H9 (cell line): ENCODE data around the gene ADA. TPM values are rescaled to one million over a fixed set of nuclear protein-coding genes. Genes with fewer than 3 reads are reported as not detected.

Experiments
- DNase-seq: peaks from one replicate; pipeline ENCODE4 v3.0.0-alpha.2; 2017
- H2AFZ ChIP-seq: one replicate; pipeline ENCODE4 v1.6.1; 2013; ENCODE audit warnings: mild to moderate bottlenecking, low read length, control low read depth, moderate library complexity
- H2AK5ac ChIP-seq: 2 replicates; pipeline ENCODE4 v1.6.1; 2013; ENCODE audit warnings: low read length, control low read depth, mixed read lengths; ENCODE audit not compliant: insufficient read length
- H2BK120ac ChIP-seq: one replicate; pipeline ENCODE4 v1.6.1; 2013; ENCODE audit warnings: low read depth, mild to moderate bottlenecking, low read length, control low read depth, inconsistent platforms; ENCODE audit not compliant: poor library complexity, severe bottlenecking
- H2BK12ac ChIP-seq: 2 replicates; pipeline ENCODE4 v1.6.1; 2013; ENCODE audit warnings: low read length, control low read depth, mixed read lengths, low read depth; ENCODE audit not compliant: insufficient read length
- H2BK15ac ChIP-seq: 2 replicates; pipeline ENCODE4 v1.6.1; 2013; ENCODE audit warnings: low read depth, low read length, control low read depth
- H2BK20ac ChIP-seq: one replicate; pipeline ENCODE4 v1.6.1; 2013; ENCODE audit warnings: low read depth, mild to moderate bottlenecking, low read length, control low read depth, inconsistent platforms; ENCODE audit not compliant: poor library complexity, severe bottlenecking
- H2BK5ac ChIP-seq: 2 replicates; pipeline ENCODE4 v1.6.1; 2013; ENCODE audit warnings: low read length, control low read depth, mixed read lengths; ENCODE audit not compliant: insufficient read length
- H3K14ac ChIP-seq: 2 replicates; pipeline ENCODE4 v1.6.1; 2013; ENCODE audit warnings: low read length, control low read depth; ENCODE audit not compliant: insufficient read depth
- H3K18ac ChIP-seq: 2 replicates; pipeline ENCODE4 v1.6.1; 2013; ENCODE audit warnings: low read depth, mild to moderate bottlenecking, mixed read lengths, low read length, control low read depth; ENCODE audit not compliant: insufficient read length
- H3K23ac ChIP-seq: 2 replicates; pipeline ENCODE4 v1.6.1; 2013; ENCODE audit warnings: low read length, control low read depth, mixed read lengths, low read depth; ENCODE audit not compliant: insufficient read length
- H3K23me2 ChIP-seq: 2 replicates; pipeline ENCODE4 v1.6.1; 2013; ENCODE audit warnings: low read depth, mild to moderate bottlenecking, mixed read lengths, low read length, control low read depth; ENCODE audit not compliant: insufficient read length, poor library complexity, severe bottlenecking
- H3K27ac ChIP-seq: 2 replicates; pipeline ENCODE4 v1.5.1; 2013; ENCODE audit warnings: low read length, control low read depth, mixed read lengths, low read depth; ENCODE audit not compliant: insufficient read length
- H3K27me3 ChIP-seq: 2 replicates; pipeline ENCODE4 v1.6.1; 2013; ENCODE audit warnings: low read length, control low read depth, inconsistent platforms; ENCODE audit not compliant: insufficient read depth
- H3K4ac ChIP-seq: 2 replicates; pipeline ENCODE4 v1.6.1; 2013; ENCODE audit warnings: low read depth, mild to moderate bottlenecking, control low read depth, inconsistent platforms, low read length, moderate library complexity
- H3K4me1 ChIP-seq: 2 replicates; pipeline ENCODE4 v1.6.1; 2013; ENCODE audit warnings: low read length, control low read depth, inconsistent platforms; ENCODE audit not compliant: insufficient read depth
- H3K4me2 ChIP-seq: 2 replicates; pipeline ENCODE4 v1.6.1; 2013; ENCODE audit warnings: low read length, control low read depth, mixed read lengths; ENCODE audit not compliant: insufficient read length, insufficient read depth
- H3K56ac ChIP-seq: 2 replicates; pipeline ENCODE4 v1.6.1; 2013; ENCODE audit warnings: low read depth, mild to moderate bottlenecking, mixed read lengths, low read length, control low read depth; ENCODE audit not compliant: insufficient read length
- H3K79me1 ChIP-seq: 2 replicates; pipeline ENCODE4 v1.6.1; 2013; ENCODE audit warnings: low read depth, mild to moderate bottlenecking, moderate library complexity, low read length, control low read depth, inconsistent platforms; ENCODE audit not compliant: insufficient read depth, poor library complexity, severe bottlenecking
- H3K79me2 ChIP-seq: 2 replicates; pipeline ENCODE4 v1.6.1; 2013; ENCODE audit warnings: low read length, control low read depth, inconsistent platforms; ENCODE audit not compliant: insufficient read depth
- H3K9ac ChIP-seq: 2 replicates; pipeline ENCODE4 v1.6.1; 2013; ENCODE audit warnings: low read length, control low read depth, mixed read lengths; ENCODE audit not compliant: insufficient read length; ENCODE audit errors: extremely low read depth
- H3K9me3 ChIP-seq: one replicate; pipeline ENCODE4 v1.6.1; 2013; ENCODE audit warnings: low read depth, low read length, inconsistent platforms; ENCODE audit not compliant: control insufficient read depth
- H3T11ph ChIP-seq: one replicate; pipeline ENCODE4 v1.6.1; 2013; ENCODE audit warnings: mild to moderate bottlenecking, low read length, control low read depth, inconsistent platforms
- H4K20me1 ChIP-seq: one replicate; pipeline ENCODE4 v1.6.1; 2013; ENCODE audit not compliant: control insufficient read depth, insufficient read length, insufficient read depth
- H4K5ac ChIP-seq: 2 replicates; pipeline ENCODE4 v1.6.1; 2013; ENCODE audit warnings: low read depth, mild to moderate bottlenecking, mixed read lengths, low read length, control low read depth; ENCODE audit not compliant: insufficient read length
- H4K8ac ChIP-seq: replicated peaks from 2 replicates; pipeline ENCODE4 v1.6.1; 2013; ENCODE audit warnings: low read length, control low read depth, mixed read lengths, low read depth; ENCODE audit not compliant: insufficient read length
- H4K91ac ChIP-seq: 2 replicates; pipeline ENCODE4 v1.6.1; 2013; ENCODE audit warnings: low read depth, mild to moderate bottlenecking, moderate library complexity, mixed read lengths, low read length, control low read depth; ENCODE audit not compliant: insufficient read length
- H3K27ac Mint-ChIP-seq, 3 experiments: 2 replicates in 2 of 3; 3 replicates in 1 of 3; pipeline ENCODE4 v1.8.0; 2020 to 2021; ENCODE audit warnings: mixed read lengths in 3 of 3, mild to moderate bottlenecking in 1 of 3, moderate library complexity in 1 of 3
- H3K27me3 Mint-ChIP-seq: 2 replicates; pipeline ENCODE4 v1.8.0; 2021; ENCODE audit warnings: low read depth, mild to moderate bottlenecking, moderate library complexity, mixed read lengths
- H3K36me3 Mint-ChIP-seq, 3 experiments: 2 replicates in 2 of 3; 3 replicates in 1 of 3; pipeline ENCODE4 v1.8.0; 2020 to 2021; ENCODE audit warnings: low read depth in 3 of 3, mixed read lengths in 3 of 3; ENCODE audit not compliant: insufficient read depth in 1 of 3
- H3K4me1 Mint-ChIP-seq, 2 experiments: 2 replicates each; pipeline ENCODE4 v1.8.0; 2020; ENCODE audit warnings: mixed read lengths in 2 of 2
- H3K4me3 Mint-ChIP-seq, 2 experiments: 2 replicates in 1 of 2; 3 replicates in 1 of 2; pipeline ENCODE4 v1.8.0; 2020 to 2021; ENCODE audit warnings: mild to moderate bottlenecking in 2 of 2, mixed read lengths in 2 of 2, moderate library complexity in 1 of 2
- H3K9me3 Mint-ChIP-seq, 2 experiments: 2 replicates in 1 of 2; 3 replicates in 1 of 2; pipeline ENCODE4 v1.8.0; 2020; ENCODE audit warnings: mild to moderate bottlenecking in 2 of 2, mixed read lengths in 2 of 2, moderate library complexity in 1 of 2
- CTCF ChIP-seq: fragments of 200-600 bp; sonication (generic); conservative IDR thresholded peaks from 3 replicates; pipeline ENCODE4 v1.8.0; 2021; ENCODE audit warnings: antibody characterized with exemption, mild to moderate bottlenecking
- WGBS: extraction: QIAGEN DNeasy Blood & Tissue Kit; methylation state at CpG from one replicate; pipeline ENCODE4 v1.1.7; 2013; ENCODE audit warnings: missing lambda C conversion rate, low lambda C conversion rate, mixed read lengths; ENCODE audit not compliant: insufficient read length; ENCODE audit errors: extremely low coverage; 5-methylcytosine and 5-hydroxymethylcytosine counted together
- total RNA-seq: library from RNA; stranded (reverse); gene quantifications from 2 replicates; pipeline ENCODE4 v1.2.1, GENCODE V29; 2021

ADA gene
- total RNA-seq, 1 experiment from 2014 or later = 22.0 TPM

DNA sequence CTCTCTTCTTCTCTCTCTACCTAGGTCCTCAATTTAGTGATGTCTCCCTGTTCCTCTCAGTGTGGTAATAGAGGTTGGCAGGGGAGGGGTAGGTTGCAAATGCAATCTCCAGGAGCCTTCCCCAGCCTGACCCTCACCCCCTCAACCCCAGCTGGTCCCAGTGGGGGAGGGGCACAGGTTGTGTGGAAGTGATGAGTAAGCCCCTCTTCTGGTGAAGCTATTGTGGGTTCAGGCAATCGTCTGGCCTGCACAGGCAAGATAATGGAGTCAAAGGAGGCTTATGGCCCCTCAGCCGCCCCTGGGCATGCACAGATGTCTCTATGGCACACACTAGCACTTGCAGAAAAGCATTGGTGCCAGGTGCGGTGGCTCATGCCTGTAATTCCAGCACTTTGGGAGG lies 10.8 kb upstream of the ADA start:
- H3K79me2 ChIP-seq = no peaks in the 10 kb centered on the region
- H3K9me3 ChIP-seq = no peaks in the 10 kb centered on the region
- no peak overlapping the region for H2BK5ac ChIP-seq
- no peak overlapping the region for H3K27ac ChIP-seq
- H3K4me1 ChIP-seq = no peaks in the 10 kb centered on the region
- no peak overlapping the region for H2AK5ac ChIP-seq
- no peak overlapping the region for H4K8ac ChIP-seq
- no peak overlapping the region for H2BK120ac ChIP-seq
- no peak overlapping the region for H3K23ac ChIP-seq
- no peak overlapping the region for H3K9ac ChIP-seq
- no peak overlapping the region for H2BK20ac ChIP-seq
- H2BK15ac ChIP-seq = no peak overlapping the region
- H3K27me3 ChIP-seq = no peaks in the 10 kb centered on the region
- no peak overlapping the region for H2AFZ ChIP-seq
- H4K5ac ChIP-seq = no peak overlapping the region
- Mint-ChIP-seq H3K27ac (no peak overlapping the region; a peak in 1 of 7 replicates), H3K4me1 (peaks cover 4 to 5% of the 10 kb centered on the region in 2 experiments), H3K36me3 (peaks cover 0 to 2% (median 0%) of the 10 kb centered on the region in 3 experiments; a peak in 2 of 7 replicates), H3K27me3 (peaks cover 16% of the 10 kb centered on the region), H3K9me3 (no peaks in the 10 kb centered on the region; a peak in 1 of 5 replicates), H3K4me3 (no peak overlapping the region)
- H3K56ac ChIP-seq = no peak overlapping the region
- H3K23me2 ChIP-seq = no peaks in the 10 kb centered on the region
- H3T11ph ChIP-seq = no peak overlapping the region
- WGBS = no CpG with 5 or more reads among the region's 3 CpGs
- no peak overlapping the region for H3K18ac ChIP-seq
- no peak overlapping the region for H2BK12ac ChIP-seq
- H3K14ac ChIP-seq = no peak overlapping the region
- no peak for DNase-seq
- TF ChIP-seq CTCF = no peak
- no peaks in the 10 kb centered on the region for H3K79me1 ChIP-seq
- H3K4ac ChIP-seq = no peak overlapping the region
- no peak overlapping the region for H4K91ac ChIP-seq
- H4K20me1 ChIP-seq = no peaks in the 10 kb centered on the region
- H3K4me2 ChIP-seq = no peak overlapping the region
